Measurements from ENCODE around the gene SEMA6A.

The SEMA6A gene

GRCh38 chr5:116462500-116462899 lies 112.1 kb downstream of the SEMA6A start:
- Histone ChIP-seq H3K79me2 (ENCODE audit: control insufficient read depth, insufficient read depth, low read length, unreplicated experiment) (no peaks in the 10 kb centered on the region), H2AFZ (ENCODE audit: low read length, unreplicated experiment) (no peak overlapping the region), H3K27me3 (ENCODE audit: insufficient read depth, low read length) (no peaks in the 10 kb centered on the region), H3K36me3 (ENCODE audit: insufficient read depth, low read length) (no peaks in the 10 kb centered on the region), H3K4me1 (ENCODE audit: control insufficient read depth, insufficient read depth, low read length, unreplicated experiment) (no peaks in the 10 kb centered on the region), H3K27ac (ENCODE audit: low read depth, low read length) (no peak overlapping the region), H3K4me3 (ENCODE audit: low read depth, low read length) (no peak overlapping the region)

- Histone ChIP-seq H3K36me3 (ENCODE audit: insufficient read depth, low read length) (no peaks in the 10 kb centered on the region), H3K4me1 (ENCODE audit: control insufficient read depth, insufficient read depth, low read length, unreplicated experiment) (no peaks in the 10 kb centered on the region), H2AFZ (ENCODE audit: low read length, unreplicated experiment) (no peak overlapping the region), H3K27me3 (ENCODE audit: insufficient read depth, low read length) (no peaks in the 10 kb centered on the region), H3K27ac (ENCODE audit: low read depth, low read length) (no peak overlapping the region), H3K79me2 (ENCODE audit: control insufficient read depth, insufficient read depth, low read length, unreplicated experiment) (no peaks in the 10 kb centered on the region), H3K4me3 (ENCODE audit: low read depth, low read length) (no peak overlapping the region)
Measured at GRCh38 chr5:116459301-116459700, 115.3 kb downstream of the SEMA6A start.

DNA sequence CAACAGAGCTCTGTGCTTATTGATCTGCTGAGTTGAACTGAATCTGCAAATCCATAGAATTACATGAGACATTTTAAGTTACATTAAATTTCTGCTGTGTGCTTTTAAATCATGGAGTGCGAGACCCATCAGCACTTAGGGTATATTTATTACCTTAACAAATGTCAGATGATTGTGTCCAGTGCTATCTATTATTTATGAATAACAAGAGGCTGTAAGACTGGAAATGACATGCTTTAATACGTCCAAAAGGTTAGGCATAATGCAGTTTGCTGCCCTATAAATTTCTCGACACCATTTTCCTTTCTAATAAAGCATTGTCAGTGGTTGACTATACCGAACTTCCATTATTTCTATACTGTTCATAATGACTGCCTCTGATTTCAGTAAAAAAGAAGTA lies 117.6 kb downstream of the SEMA6A start:
- no peak overlapping the region for H2AFZ ChIP-seq (ENCODE audit: low read length, unreplicated experiment)
- no peaks in the 10 kb centered on the region for H3K36me3 ChIP-seq (ENCODE audit: insufficient read depth, low read length)
- no peaks in the 10 kb centered on the region for H3K27me3 ChIP-seq (ENCODE audit: insufficient read depth, low read length)

GRCh38 chr5:116456036-116456435 lies 118.6 kb downstream of the SEMA6A start:
- Histone ChIP-seq H3K4me1 (ENCODE audit: control insufficient read depth, insufficient read depth, low read length, unreplicated experiment) (no peaks in the 10 kb centered on the region), H3K27me3 (ENCODE audit: insufficient read depth, low read length) (no peaks in the 10 kb centered on the region), H3K79me2 (ENCODE audit: control insufficient read depth, insufficient read depth, low read length, unreplicated experiment) (no peaks in the 10 kb centered on the region), H3K4me3 (ENCODE audit: low read depth, low read length) (no peak overlapping the region), H3K27ac (ENCODE audit: low read depth, low read length) (no peak overlapping the region), H2AFZ (ENCODE audit: low read length, unreplicated experiment) (no peak overlapping the region), H3K36me3 (ENCODE audit: insufficient read depth, low read length) (no peaks in the 10 kb centered on the region)

More for the DNA sequence above, 117.6 kb downstream of the SEMA6A start:
- Histone ChIP-seq H3K4me1 (ENCODE audit: control insufficient read depth, insufficient read depth, low read length, unreplicated experiment) (no peaks in the 10 kb centered on the region), H3K79me2 (ENCODE audit: control insufficient read depth, insufficient read depth, low read length, unreplicated experiment) (no peaks in the 10 kb centered on the region), H3K4me3 (ENCODE audit: low read depth, low read length) (no peak overlapping the region), H3K27ac (ENCODE audit: low read depth, low read length) (no peak overlapping the region)

DNA sequence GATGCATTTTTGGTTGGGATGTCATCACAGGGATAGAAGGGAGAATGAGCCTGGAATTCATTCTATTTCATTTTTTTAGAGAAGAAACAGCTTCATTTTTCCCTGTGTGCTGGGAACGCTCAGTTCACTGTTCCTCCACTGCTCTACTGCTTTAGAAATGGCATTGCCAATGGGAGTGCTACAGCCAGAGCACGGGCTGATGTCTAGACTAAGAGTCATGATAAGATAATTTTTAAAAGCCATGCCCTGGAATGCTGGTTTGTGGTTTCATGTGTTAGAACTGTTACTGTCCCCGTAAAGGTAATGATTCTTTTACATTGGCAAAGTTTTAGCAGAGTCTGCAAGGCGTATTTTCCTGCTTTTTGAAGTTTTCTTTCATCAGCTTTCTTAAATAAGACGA lies 119.6 kb downstream of the SEMA6A start:
- H2AFZ ChIP-seq (ENCODE audit: low read length, unreplicated experiment), result no peak overlapping the region
- no peak overlapping the region for H3K4me3 ChIP-seq (ENCODE audit: low read depth, low read length)
- H3K27me3 ChIP-seq (ENCODE audit: insufficient read depth, low read length), result no peaks in the 10 kb centered on the region
- H3K79me2 ChIP-seq (ENCODE audit: control insufficient read depth, insufficient read depth, low read length, unreplicated experiment), result no peaks in the 10 kb centered on the region
- H3K4me1 ChIP-seq (ENCODE audit: control insufficient read depth, insufficient read depth, low read length, unreplicated experiment), result no peaks in the 10 kb centered on the region
- no peaks in the 10 kb centered on the region for H3K36me3 ChIP-seq (ENCODE audit: insufficient read depth, low read length)
- no peak overlapping the region for H3K27ac ChIP-seq (ENCODE audit: low read depth, low read length)

DNA sequence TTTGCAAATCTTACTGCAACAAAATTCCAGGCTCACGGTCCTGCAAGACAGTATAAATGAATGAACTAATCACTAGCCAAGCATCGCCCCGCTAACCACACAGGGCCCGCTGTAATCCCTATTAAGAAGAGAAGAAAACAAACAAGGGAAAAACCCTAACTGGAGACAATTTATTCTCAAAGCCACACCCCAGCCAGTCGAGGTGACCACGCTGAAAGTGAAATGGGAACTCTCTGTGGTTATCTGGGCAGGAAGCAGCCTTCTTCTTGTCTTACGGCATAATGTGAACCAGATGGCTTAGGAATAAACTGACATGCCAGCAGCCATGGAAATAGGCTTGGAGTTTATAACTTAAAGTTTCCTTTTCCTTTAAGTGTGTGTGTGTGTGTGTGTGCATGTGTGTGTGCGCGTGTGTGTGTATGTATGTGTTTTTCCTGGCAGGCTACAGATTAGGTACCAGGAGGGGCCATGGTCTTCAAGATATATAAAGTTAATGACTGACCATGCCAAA lies 120.2 kb downstream of the SEMA6A start:
- peak overlapping the region; percentile 22 for H2AFZ ChIP-seq (ENCODE audit: low read length, unreplicated experiment)

GRCh38 chr5:116453988-116454411 lies 120.6 kb downstream of the SEMA6A start:
- H3K79me2 ChIP-seq (ENCODE audit: control insufficient read depth, insufficient read depth, low read length, unreplicated experiment), result no peaks in the 10 kb centered on the region
- H3K36me3 ChIP-seq (ENCODE audit: insufficient read depth, low read length), result no peaks in the 10 kb centered on the region
- H3K4me3 ChIP-seq (ENCODE audit: low read depth, low read length), result no peak overlapping the region; the same call in 1 of the 2 replicates
- peak overlapping the region; percentile 22 for H2AFZ ChIP-seq (ENCODE audit: low read length, unreplicated experiment)
- no peak overlapping the region for H3K27ac ChIP-seq (ENCODE audit: low read depth, low read length)
- no peaks in the 10 kb centered on the region for H3K27me3 ChIP-seq (ENCODE audit: insufficient read depth, low read length)
- no peaks in the 10 kb centered on the region for H3K4me1 ChIP-seq (ENCODE audit: control insufficient read depth, insufficient read depth, low read length, unreplicated experiment)

More for the DNA sequence above, 120.2 kb downstream of the SEMA6A start:
- Histone ChIP-seq H3K79me2 (ENCODE audit: control insufficient read depth, insufficient read depth, low read length, unreplicated experiment) (no peaks in the 10 kb centered on the region), H3K4me1 (ENCODE audit: control insufficient read depth, insufficient read depth, low read length, unreplicated experiment) (no peaks in the 10 kb centered on the region), H3K27ac (ENCODE audit: low read depth, low read length) (no peak overlapping the region), H3K4me3 (ENCODE audit: low read depth, low read length) (no peak overlapping the region; the same call in 1 of the 2 replicates), H3K27me3 (ENCODE audit: insufficient read depth, low read length) (no peaks in the 10 kb centered on the region), H3K36me3 (ENCODE audit: insufficient read depth, low read length) (no peaks in the 10 kb centered on the region)

DNA sequence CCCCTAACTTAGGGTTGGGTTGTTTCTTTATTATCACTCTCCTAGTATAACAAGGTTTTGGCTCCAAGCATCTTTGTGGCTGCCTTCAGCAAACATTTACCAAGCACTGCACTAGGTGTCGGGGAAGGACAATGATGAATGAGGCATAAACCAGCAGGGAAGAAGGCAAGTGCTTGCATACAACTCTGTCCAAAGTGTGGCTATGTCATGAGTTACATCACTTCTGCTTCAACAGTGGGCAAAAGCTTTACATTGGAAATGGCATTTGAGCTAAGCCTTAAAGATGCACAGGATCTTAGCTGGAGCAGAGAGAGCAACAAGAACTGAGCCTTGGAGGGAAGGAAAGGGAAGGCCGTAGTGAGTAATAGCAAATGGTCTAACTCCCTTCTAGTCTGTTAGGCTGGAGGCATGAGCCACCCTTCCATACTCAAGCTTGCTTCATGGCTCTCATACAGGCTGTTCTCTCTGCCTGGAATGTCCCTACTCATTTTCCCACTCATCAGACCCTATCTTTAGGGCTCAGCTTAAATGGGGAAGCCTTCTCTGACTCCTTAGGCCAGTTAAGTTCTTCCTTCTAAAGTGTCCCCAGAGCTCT lies 121.8 kb downstream of the SEMA6A start:
- no peaks in the 10 kb centered on the region for H3K4me1 ChIP-seq (ENCODE audit: control insufficient read depth, insufficient read depth, low read length, unreplicated experiment)
- no peak overlapping the region for H3K4me3 ChIP-seq (ENCODE audit: low read depth, low read length)
- H2AFZ ChIP-seq (ENCODE audit: low read length, unreplicated experiment), result no peak overlapping the region
- no peak overlapping the region for H3K27ac ChIP-seq (ENCODE audit: low read depth, low read length)
- no peaks in the 10 kb centered on the region for H3K27me3 ChIP-seq (ENCODE audit: insufficient read depth, low read length)
- H3K79me2 ChIP-seq (ENCODE audit: control insufficient read depth, insufficient read depth, low read length, unreplicated experiment), result no peaks in the 10 kb centered on the region
- H3K36me3 ChIP-seq (ENCODE audit: insufficient read depth, low read length), result no peaks in the 10 kb centered on the region

GRCh38 chr5:116451905-116452450 lies 122.6 kb downstream of the SEMA6A start:
- H3K4me3 ChIP-seq (ENCODE audit: low read depth, low read length), result no peak overlapping the region
- no peaks in the 10 kb centered on the region for H3K4me1 ChIP-seq (ENCODE audit: control insufficient read depth, insufficient read depth, low read length, unreplicated experiment)
- no peaks in the 10 kb centered on the region for H3K36me3 ChIP-seq (ENCODE audit: insufficient read depth, low read length)
- H2AFZ ChIP-seq (ENCODE audit: low read length, unreplicated experiment), result no peak overlapping the region
- no peak overlapping the region for H3K27ac ChIP-seq (ENCODE audit: low read depth, low read length)
- no peaks in the 10 kb centered on the region for H3K27me3 ChIP-seq (ENCODE audit: insufficient read depth, low read length)
- no peaks in the 10 kb centered on the region for H3K79me2 ChIP-seq (ENCODE audit: control insufficient read depth, insufficient read depth, low read length, unreplicated experiment)

- Histone ChIP-seq H3K27ac (ENCODE audit: low read depth, low read length) (no peak overlapping the region), H2AFZ (ENCODE audit: low read length, unreplicated experiment) (no peak overlapping the region), H3K4me1 (ENCODE audit: control insufficient read depth, insufficient read depth, low read length, unreplicated experiment) (no peaks in the 10 kb centered on the region), H3K4me3 (ENCODE audit: low read depth, low read length) (no peak overlapping the region), H3K36me3 (ENCODE audit: insufficient read depth, low read length) (no peaks in the 10 kb centered on the region), H3K27me3 (ENCODE audit: insufficient read depth, low read length) (no peaks in the 10 kb centered on the region), H3K79me2 (ENCODE audit: control insufficient read depth, insufficient read depth, low read length, unreplicated experiment) (no peaks in the 10 kb centered on the region)
Measured at GRCh38 chr5:116451066-116451465, 123.6 kb downstream of the SEMA6A start.

- Histone ChIP-seq H3K27me3 (ENCODE audit: insufficient read depth, low read length) (no peaks in the 10 kb centered on the region), H3K4me3 (ENCODE audit: low read depth, low read length) (no peak overlapping the region), H2AFZ (ENCODE audit: low read length, unreplicated experiment) (no peak overlapping the region), H3K36me3 (ENCODE audit: insufficient read depth, low read length) (no peaks in the 10 kb centered on the region), H3K4me1 (ENCODE audit: control insufficient read depth, insufficient read depth, low read length, unreplicated experiment) (no peaks in the 10 kb centered on the region), H3K79me2 (ENCODE audit: control insufficient read depth, insufficient read depth, low read length, unreplicated experiment) (no peaks in the 10 kb centered on the region), H3K27ac (ENCODE audit: low read depth, low read length) (no peak overlapping the region)
Measured at GRCh38 chr5:116449458-116449857, 125.2 kb downstream of the SEMA6A start.
